GM12878 (cell line): ENCODE results near the gene COG7.

Experiments
- ATF7 ChIP-seq: fragments of 450-650 bp; IDR thresholded peaks from 2 replicates; pipeline ENCODE4 v1.6.1; 2016; ENCODE audit warnings: low read depth, mild to moderate bottlenecking
- BHLHE40 ChIP-seq, 2 experiments: fragments of 450-650 bp in 1 of 2; IDR thresholded peaks; 2 replicates each; pipeline ENCODE4 v1.6.1; 2011 to 2017; ENCODE audit warnings: low read depth in 2 of 2, borderline replicate concordance in 1 of 2, improper control_type of control experiment in 1 of 2, low read length in 1 of 2, mild to moderate bottlenecking in 1 of 2
- ETV6 ChIP-seq, 2 experiments: fragments of 450-650 bp in 1 of 2; IDR thresholded peaks in 1 of 2; conservative IDR thresholded peaks in 1 of 2; 2 replicates each; pipeline ENCODE4 v1.6.1; 2014; ENCODE audit warnings: antibody characterized with exemption in 1 of 2, borderline replicate concordance in 1 of 2, low read depth in 1 of 2, mild to moderate bottlenecking in 1 of 2, moderate library complexity in 1 of 2
- POLR2AphosphoS5 ChIP-seq: IDR thresholded peaks from 2 replicates; pipeline ENCODE4 v1.6.1; 2011; ENCODE audit warnings: mild to moderate bottlenecking, low read length, inconsistent platforms
- RAD21 ChIP-seq: IDR thresholded peaks from 2 replicates; pipeline ENCODE4 v1.6.1; 2011; ENCODE audit warnings: mild to moderate bottlenecking, low read depth, low read length, moderate library complexity; ENCODE audit not compliant: insufficient read depth
- RCOR1 ChIP-seq: conservative IDR thresholded peaks from 2 replicates; pipeline ENCODE4 v1.6.1; 2012; ENCODE audit warnings: low read depth, low read length, improper control_type of control experiment
- RUNX3 ChIP-seq: IDR thresholded peaks from 2 replicates; pipeline ENCODE4 v1.6.1; 2012; ENCODE audit warnings: low read length, inconsistent platforms
- SUZ12 ChIP-seq: fragments of 200-600 bp; sonication (generic); IDR thresholded peaks from one replicate; pipeline ENCODE4 v1.6.1; 2018; ENCODE audit warnings: antibody characterized with exemption, mild to moderate bottlenecking; ENCODE audit not compliant: unreplicated experiment
- USF1 ChIP-seq: IDR thresholded peaks from 2 replicates; pipeline ENCODE4 v1.6.1; 2011; ENCODE audit warnings: borderline replicate concordance, low read depth, mild to moderate bottlenecking, moderate library complexity, mixed read lengths, low read length; ENCODE audit not compliant: insufficient read depth; ENCODE audit errors: extremely low read length
- YY1 ChIP-seq: IDR thresholded peaks from 2 replicates; pipeline ENCODE4 v1.6.1; 2011; ENCODE audit warnings: low read depth, mild to moderate bottlenecking, low read length
- ZBED1 ChIP-seq: IDR thresholded peaks from 2 replicates; pipeline ENCODE4 v1.6.1; 2016; ENCODE audit warnings: borderline replicate concordance
- ZZZ3 ChIP-seq: IDR thresholded peaks from 2 replicates; pipeline ENCODE4 v1.6.1; 2011; ENCODE audit warnings: low read depth; ENCODE audit not compliant: control insufficient read depth, insufficient read length
- TF ChIP-seq, protein P1 (sequence below), 3 experiments: IDR thresholded peaks in 2 of 3; conservative IDR thresholded peaks in 1 of 3; 2 replicates each; pipeline ENCODE4 v1.5.1; 2011; ENCODE audit warnings: low read depth in 3 of 3, low read length in 3 of 3, mild to moderate bottlenecking in 3 of 3, control low read depth in 2 of 3, moderate library complexity in 2 of 3, inconsistent platforms in 1 of 3, mixed read lengths in 1 of 3; ENCODE audit not compliant: control insufficient read depth in 2 of 3, insufficient read depth in 1 of 3; ENCODE audit errors: extremely low read depth in 1 of 3

DNA sequence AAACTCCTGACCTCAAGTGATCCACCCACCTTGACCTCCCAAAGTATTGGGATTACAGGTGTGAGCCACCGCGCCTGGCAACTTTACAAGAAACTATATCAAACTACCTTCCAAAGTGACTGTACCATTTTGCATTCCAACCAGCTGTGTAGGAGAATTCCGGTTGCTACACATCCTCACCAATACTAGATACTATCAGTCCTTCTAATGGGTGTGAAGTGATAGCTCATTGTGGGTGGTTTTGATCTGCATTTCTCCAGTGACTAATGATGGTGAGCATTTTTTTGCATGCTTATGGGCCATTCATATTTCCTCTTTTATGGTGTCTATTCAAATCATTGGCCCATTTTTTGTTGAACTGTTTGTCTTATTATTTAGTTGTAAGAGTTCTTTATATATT, 113.2 kb downstream of the COG7 start:
- TF ChIP-seq YY1 (no peak), ATF7 (no peak), RAD21 (no peak), USF1 (no peak), SUZ12 (no peak), ZBED1 (no peak), RCOR1 (no peak), POLR2AphosphoS5 (no peak), BHLHE40 (IDR thresholded peaks at IDR 0.05; ENCODE audit: borderline replicate concordance in 1 of 2, low read depth in 2 of 2, low read length in 1 of 2) (no peak), ZZZ3 (no peak), RUNX3 (no peak), ETV6 (conservative IDR thresholded peaks at IDR 0.05 in 1 of 2, IDR thresholded peaks at IDR 0.05 in 1 of 2; ENCODE audit: borderline replicate concordance in 1 of 2, low read depth in 1 of 2) (no peak)
- TF ChIP-seq, protein P1, sequence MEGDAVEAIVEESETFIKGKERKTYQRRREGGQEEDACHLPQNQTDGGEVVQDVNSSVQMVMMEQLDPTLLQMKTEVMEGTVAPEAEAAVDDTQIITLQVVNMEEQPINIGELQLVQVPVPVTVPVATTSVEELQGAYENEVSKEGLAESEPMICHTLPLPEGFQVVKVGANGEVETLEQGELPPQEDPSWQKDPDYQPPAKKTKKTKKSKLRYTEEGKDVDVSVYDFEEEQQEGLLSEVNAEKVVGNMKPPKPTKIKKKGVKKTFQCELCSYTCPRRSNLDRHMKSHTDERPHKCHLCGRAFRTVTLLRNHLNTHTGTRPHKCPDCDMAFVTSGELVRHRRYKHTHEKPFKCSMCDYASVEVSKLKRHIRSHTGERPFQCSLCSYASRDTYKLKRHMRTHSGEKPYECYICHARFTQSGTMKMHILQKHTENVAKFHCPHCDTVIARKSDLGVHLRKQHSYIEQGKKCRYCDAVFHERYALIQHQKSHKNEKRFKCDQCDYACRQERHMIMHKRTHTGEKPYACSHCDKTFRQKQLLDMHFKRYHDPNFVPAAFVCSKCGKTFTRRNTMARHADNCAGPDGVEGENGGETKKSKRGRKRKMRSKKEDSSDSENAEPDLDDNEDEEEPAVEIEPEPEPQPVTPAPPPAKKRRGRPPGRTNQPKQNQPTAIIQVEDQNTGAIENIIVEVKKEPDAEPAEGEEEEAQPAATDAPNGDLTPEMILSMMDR (IDR thresholded peaks at IDR 0.05 in 2 of 3, conservative IDR thresholded peaks at IDR 0.05 in 1 of 3; ENCODE audit: control insufficient read depth in 2 of 3, extremely low read depth in 1 of 3, insufficient read depth in 1 of 3, low read depth in 3 of 3, low read length in 3 of 3): no peak
